Superior temporal gyrus (tissue), 1 donor: ENCODE results near the gene USH1G.

Source experiments
- DNase-seq: peaks from one replicate; pipeline ENCODE4 v3.0.0-alpha.2; 2016; ENCODE audit errors: extremely low spot score

USH1G gene

GRCh38 chr17:74903671-74904070, 19.4 kb downstream of the USH1G start:
- DNase-seq: no peak

- no peak for DNase-seq
Measured at GRCh38 chr17:74903034-74903433, 20.0 kb downstream of the USH1G start.

- no peak for DNase-seq
Measured at GRCh38 chr17:74901353-74902135, 21.5 kb downstream of the USH1G start.

- DNase-seq: no peak
Measured at GRCh38 chr17:74900208-74900607, 22.8 kb downstream of the USH1G start.

GRCh38 chr17:74898376-74898946, 24.6 kb downstream of the USH1G start:
- no peak for DNase-seq

GRCh38 chr17:74893936-74894671, 29.0 kb downstream of the USH1G start:
- DNase-seq: no peak

GRCh38 chr17:74892974-74893911, 29.8 kb downstream of the USH1G start, which contains the start of gene FADS6:
FADS6 (minus strand) TSS chr17:74893633; CDS start chr17:74893595, 38 bp downstream.
- no peak for DNase-seq

- no peak for DNase-seq
Measured at GRCh38 chr17:74892013-74892841, 30.8 kb downstream of the USH1G start.

GRCh38 chr17:74890554-74890953, 32.5 kb downstream of the USH1G start:
- no peak for DNase-seq

- DNase-seq: no peak
Measured at GRCh38 chr17:74888469-74888868, 34.6 kb downstream of the USH1G start.

- no peak for DNase-seq
Measured at GRCh38 chr17:74883241-74883745, 39.8 kb downstream of the USH1G start.

GRCh38 chr17:74882517-74883240, 40.4 kb downstream of the USH1G start:
- no peak for DNase-seq

- DNase-seq: no peak
Measured at GRCh38 chr17:74881073-74881472, 42.0 kb downstream of the USH1G start.

- DNase-seq: no peak
Measured at GRCh38 chr17:74879308-74879707, 43.7 kb downstream of the USH1G start.

GRCh38 chr17:74878658-74879057, 44.4 kb downstream of the USH1G start:
- no peak for DNase-seq

- DNase-seq: no peak
Measured at GRCh38 chr17:74877592-74878548, 45.2 kb downstream of the USH1G start.

GRCh38 chr17:74875977-74876593, 47.0 kb downstream of the USH1G start:
- no peak for DNase-seq
